Measurements from ENCODE around the gene TEF.

The TEF gene

DNA sequence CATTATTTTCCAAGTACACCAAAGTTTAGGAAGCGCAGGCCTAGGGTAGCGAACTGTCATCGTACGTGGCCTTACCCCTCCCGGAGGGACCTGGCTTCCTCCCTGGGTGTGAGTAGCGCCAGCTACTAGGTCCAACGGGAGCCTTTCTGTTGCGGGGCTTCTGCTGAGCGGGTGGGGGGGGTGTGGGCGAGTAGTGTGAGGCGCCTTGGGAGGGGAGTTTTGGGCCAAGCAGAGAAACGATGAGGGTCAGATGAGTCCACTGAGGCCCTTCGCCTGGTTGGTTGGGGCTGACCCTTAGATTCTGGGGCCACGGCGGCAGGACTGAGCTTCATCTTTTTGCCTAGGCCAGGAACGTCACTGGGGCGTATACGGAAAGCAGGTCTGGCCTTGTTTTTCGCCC is 868 bp downstream of the TEF start:
- TF ChIP-seq, protein P1, sequence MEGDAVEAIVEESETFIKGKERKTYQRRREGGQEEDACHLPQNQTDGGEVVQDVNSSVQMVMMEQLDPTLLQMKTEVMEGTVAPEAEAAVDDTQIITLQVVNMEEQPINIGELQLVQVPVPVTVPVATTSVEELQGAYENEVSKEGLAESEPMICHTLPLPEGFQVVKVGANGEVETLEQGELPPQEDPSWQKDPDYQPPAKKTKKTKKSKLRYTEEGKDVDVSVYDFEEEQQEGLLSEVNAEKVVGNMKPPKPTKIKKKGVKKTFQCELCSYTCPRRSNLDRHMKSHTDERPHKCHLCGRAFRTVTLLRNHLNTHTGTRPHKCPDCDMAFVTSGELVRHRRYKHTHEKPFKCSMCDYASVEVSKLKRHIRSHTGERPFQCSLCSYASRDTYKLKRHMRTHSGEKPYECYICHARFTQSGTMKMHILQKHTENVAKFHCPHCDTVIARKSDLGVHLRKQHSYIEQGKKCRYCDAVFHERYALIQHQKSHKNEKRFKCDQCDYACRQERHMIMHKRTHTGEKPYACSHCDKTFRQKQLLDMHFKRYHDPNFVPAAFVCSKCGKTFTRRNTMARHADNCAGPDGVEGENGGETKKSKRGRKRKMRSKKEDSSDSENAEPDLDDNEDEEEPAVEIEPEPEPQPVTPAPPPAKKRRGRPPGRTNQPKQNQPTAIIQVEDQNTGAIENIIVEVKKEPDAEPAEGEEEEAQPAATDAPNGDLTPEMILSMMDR (conservative IDR thresholded peaks at IDR 0.05; ENCODE audit: low read depth): no peak
- DNase-seq (ENCODE audit: low spot score): no peak
- CTCF ChIA-PET: no interaction called here
- peak overlapping the region; percentile 97 for H3K27ac ChIP-seq
- POLR2A ChIA-PET (ENCODE audit: low non-redundant PET): interaction anchor here (1.1 kb wide), 1 partner anchor 97 kb away, joined by 4 read pairs; the partner anchor contains the start of gene RANGAP1

DNA sequence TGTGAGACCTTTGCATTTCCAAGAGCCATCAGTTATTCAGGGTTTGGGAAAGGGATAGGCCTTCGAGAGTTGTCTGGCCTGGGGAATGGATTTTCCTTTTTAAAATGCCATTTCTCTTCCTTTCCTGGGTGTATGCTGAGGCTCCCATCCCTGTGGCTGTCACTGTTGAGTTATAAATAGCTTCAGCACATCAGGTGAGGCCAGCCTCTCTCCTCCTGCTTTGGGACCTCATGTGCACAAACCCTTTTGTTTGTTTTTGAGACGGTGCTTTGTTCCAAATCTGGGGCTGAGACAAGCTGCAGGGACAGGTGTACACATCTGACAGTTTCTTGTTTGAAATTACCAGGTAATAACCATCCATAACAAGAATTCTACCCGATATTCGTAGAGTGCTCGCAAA is 1.3 kb downstream of the TEF start:
- peak overlapping the region; percentile 97 for H3K27ac ChIP-seq
- no peak for DNase-seq (ENCODE audit: low spot score)
- TF ChIP-seq, protein P1 (conservative IDR thresholded peaks at IDR 0.05; ENCODE audit: low read depth): no peak
- CTCF ChIA-PET: no interaction called here
- POLR2A ChIA-PET (ENCODE audit: low non-redundant PET): no interaction called here

DNA sequence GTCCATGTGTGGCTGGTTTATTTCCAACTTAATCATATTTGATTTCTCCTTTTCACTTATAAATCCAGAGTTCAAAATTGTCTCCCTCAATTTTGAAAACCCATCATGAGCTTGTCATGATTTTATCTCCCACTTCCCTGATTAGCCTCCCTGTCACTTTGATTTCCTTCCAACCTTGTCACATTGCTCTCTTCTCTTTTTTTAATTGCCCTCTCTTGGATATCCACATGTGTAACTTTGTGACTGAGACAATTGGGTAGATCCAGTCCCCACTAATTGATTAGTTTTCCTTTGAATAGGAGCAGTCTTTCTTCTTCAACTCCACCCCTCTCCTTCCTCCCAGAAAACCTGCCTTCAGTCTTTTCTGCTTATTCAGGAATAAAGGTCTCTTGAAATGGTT is 2.4 kb downstream of the TEF start:
- TF ChIP-seq, protein P1 (conservative IDR thresholded peaks at IDR 0.05; ENCODE audit: low read depth): no peak
- ChIA-PET CTCF (no interaction called here), POLR2A (ENCODE audit: low non-redundant PET) (no interaction called here)
- DNase-seq (ENCODE audit: low spot score): no peak
- H3K27ac ChIP-seq: no peak overlapping the region

DNA sequence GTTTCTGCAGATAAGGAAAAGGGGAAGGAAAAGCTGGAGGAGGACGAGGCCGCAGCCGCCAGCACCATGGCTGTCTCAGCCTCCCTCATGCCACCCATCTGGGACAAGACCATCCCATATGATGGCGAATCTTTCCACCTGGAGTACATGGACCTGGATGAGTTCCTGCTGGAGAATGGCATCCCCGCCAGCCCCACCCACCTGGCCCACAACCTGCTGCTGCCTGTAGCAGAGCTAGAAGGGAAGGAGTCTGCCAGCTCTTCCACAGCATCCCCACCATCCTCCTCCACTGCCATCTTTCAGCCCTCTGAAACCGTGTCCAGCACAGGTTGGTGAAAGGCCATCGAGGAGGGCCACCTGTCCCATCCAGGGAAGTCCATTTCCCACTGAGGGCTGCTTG is 5.6 kb downstream of the TEF start:
- ChIA-PET POLR2A (ENCODE audit: low non-redundant PET) (no interaction called here), CTCF (no interaction called here)
- H3K27ac ChIP-seq: peak overlapping the region; percentile 15; the same call in 1 of the 2 replicates
- TF ChIP-seq, protein P1 (conservative IDR thresholded peaks at IDR 0.05; ENCODE audit: low read depth): no peak
- DNase-seq (ENCODE audit: low spot score): no peak

DNA sequence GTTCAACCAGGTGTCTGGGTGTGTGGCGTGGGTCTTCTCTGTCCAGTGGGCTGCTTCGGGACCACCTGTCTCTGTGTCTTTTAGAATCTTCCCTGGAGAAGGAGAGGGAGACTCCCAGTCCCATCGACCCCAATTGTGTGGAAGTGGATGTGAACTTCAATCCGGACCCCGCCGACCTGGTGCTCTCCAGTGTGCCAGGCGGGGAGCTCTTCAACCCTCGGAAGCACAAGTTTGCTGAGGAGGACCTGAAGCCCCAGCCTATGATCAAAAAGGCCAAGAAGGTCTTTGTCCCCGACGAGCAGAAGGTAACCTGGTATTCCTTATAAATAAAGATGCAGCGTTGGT is 12.2 kb downstream of the TEF start:
- no peak for DNase-seq (ENCODE audit: low spot score)
- TF ChIP-seq, protein P1 (conservative IDR thresholded peaks at IDR 0.05; ENCODE audit: low read depth): no peak
- peak overlapping the region; percentile 8 for H3K27ac ChIP-seq
- POLR2A ChIA-PET (ENCODE audit: low non-redundant PET): no interaction called here
- CTCF ChIA-PET: no interaction called here

DNA sequence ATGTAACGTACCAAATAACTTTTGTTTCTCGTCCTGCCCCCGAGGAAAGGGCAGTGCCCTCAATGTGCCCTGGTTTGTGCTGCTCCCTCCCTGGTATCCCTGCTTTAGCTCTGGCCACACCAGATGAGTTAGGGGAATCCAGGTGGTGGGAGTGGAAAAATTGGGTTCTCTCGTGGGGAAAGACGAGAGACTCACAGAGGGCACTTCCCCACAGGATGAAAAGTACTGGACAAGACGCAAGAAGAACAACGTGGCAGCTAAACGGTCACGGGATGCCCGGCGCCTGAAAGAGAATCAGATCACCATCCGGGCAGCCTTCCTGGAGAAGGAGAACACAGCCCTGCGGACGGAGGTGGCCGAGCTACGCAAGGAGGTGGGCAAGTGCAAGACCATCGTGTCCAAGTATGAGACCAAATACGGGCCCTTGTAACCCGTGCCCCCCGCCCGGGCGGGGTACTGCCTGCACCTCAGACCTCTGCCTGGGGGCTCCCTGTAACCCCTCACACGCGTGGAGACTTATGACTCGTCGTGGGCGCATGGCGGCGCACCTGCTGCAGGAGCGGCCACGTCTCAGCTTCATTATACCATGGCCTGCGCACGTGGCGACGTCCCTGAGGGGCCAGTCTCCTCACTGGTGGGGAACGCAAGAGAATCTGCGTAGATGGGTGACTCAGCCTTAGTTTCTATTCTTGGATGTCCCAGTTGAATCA is 13.9 kb downstream of the TEF start:
- POLR2A ChIA-PET (ENCODE audit: low non-redundant PET): no interaction called here
- TF ChIP-seq, protein P1 (conservative IDR thresholded peaks at IDR 0.05; ENCODE audit: low read depth): no peak
- CTCF ChIA-PET: no interaction called here
- no peak for DNase-seq (ENCODE audit: low spot score)
- H3K27ac ChIP-seq: peak overlapping the region; percentile 11
